Muscle of back (tissue), 11 donors: Measurements from ENCODE around the gene LHX4. TPM values are rescaled to one million over a fixed set of nuclear protein-coding genes. Genes with fewer than 3 reads are reported as not detected.
A peak's percentile ranks its signal among the peaks of the same experiment; 100 is the strongest.

Source experiments
- DNase-seq, 3 donors: peaks; one replicate each; pipeline versions ENCODE4 v3.0.0 to v3.0.0-alpha.2; 2013
- polyA plus RNA-seq, 10 donors: library from polyadenylated mRNA; unstranded; fragments of 120-200 nt; gene quantifications; one replicate each; pipeline ENCODE4 v1.2.1, GENCODE V29; 2013; ENCODE audit not compliant: insufficient read length in 10 of 10

LHX4 gene
- polyA plus RNA-seq, 10 donors, result 0.47 to 2.3 (median 1.2) TPM

GRCh38 chr1:180225403-180225802, 4.7 kb upstream of the LHX4 start:
- no peak for DNase-seq

GRCh38 chr1:180227861-180228647, 2.0 kb upstream of the LHX4 start:
- peak in 1 of 3 donors; percentile 43 for DNase-seq

GRCh38 chr1:180228648-180229482, 1.2 kb upstream of the LHX4 start:
- peak in 1 of 3 donors; percentile 58 for DNase-seq

DNA sequence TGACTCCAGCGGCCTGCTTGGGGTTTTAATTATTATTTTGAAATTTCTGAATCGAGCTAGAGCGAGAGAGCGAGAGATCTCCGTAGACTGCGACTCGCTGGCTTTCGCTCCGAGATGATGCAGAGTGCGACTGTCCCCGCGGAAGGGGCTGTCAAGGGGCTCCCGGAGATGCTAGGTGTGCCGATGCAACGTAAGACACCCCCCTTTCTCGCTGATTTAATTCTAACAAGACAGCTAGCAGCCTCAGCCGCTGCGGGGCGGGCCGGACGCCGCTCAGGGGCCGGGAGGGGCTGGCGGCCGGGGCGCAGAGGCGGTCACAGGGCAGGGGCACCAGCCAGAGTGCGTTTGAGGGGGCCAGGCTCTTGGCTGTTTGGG, 339 bp downstream of the LHX4 start:
- DNase-seq, result peak in 1 of 3 donors; percentile 39

DNA sequence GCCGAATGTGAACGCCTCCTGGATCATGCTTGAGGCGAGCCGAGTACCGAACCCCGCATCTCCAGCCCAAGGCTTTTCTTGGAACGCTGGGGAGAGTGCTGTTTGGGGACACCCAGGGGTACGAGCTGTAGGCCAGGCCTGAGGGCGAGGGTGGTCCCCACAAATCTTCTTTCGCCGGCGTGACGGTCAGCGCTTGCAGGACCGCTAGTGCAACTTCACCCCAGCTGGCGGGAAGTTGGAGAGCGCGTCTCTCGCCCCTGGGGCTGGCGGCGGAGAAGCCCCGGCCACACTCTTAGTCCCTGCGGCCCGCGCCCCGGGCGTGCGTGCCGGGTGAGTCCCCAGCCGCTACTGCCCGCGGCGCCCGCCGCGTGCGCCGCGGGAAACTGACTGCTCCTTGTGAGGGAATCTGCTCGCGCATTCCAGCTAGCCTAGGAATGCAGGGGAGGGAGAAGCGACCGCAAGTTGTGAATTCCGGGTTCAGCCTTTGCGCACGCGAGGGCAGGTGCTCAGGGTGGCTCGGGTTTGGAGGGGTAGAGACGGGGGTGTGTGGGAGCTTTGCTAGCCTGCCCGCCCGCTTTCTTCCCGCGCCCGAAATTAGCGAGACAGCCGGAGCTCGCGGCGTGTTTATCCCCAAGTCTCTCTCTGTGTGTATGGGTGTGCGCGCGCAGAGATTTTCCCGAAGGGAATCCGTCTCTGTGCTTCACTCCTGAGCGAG, 884 bp downstream of the LHX4 start:
- DNase-seq, result peak in 1 of 3 donors; percentile 65

DNA sequence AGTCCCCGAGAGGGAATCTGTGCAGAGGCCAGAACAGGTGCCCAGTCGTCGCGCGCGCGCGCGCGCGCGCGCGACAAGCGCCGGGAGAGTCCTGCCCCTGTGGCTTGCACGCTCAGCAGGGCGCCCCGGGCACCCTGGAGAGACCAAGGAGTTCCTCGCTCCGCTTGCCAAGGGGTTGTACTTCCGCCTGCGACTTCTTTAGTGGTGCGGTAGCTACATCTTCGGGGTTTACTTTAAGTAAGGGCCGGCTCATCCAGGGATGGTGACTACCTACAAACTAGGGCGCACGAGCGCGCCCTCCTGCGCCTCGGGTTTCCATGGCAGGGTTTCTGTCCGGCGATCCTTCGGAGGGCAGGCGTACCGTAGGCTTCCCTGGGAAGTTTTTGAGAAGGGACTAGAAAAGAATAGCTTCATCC, 1.4 kb downstream of the LHX4 start:
- peak in 1 of 3 donors; percentile 49 for DNase-seq

DNA sequence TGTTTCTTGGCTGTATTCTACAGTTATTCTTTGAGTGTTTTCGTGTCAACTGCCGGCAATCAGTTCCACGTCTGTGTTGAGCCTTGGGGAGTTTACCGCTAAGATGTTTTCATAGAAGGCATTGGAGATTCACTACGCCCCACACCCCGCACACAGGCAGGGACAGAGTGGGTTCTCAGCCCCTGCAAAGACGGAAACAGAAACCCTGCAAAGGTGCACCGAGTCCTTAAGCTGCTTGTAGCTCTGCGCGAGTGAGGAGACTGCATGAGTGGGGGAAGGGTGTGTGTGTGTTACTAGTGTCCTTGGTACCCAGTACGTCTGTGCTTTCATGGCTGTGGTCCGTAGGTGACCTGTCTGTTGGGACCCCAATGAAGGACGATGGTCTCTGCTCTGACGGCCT, 1.9 kb downstream of the LHX4 start:
- DNase-seq, result no peak

- peak in 1 of 3 donors; percentile 30 for DNase-seq
Measured at GRCh38 chr1:180232521-180233043, 2.5 kb downstream of the LHX4 start.

- peak in 1 of 3 donors; percentile 28 for DNase-seq
Measured at GRCh38 chr1:180233191-180234011, 3.3 kb downstream of the LHX4 start.

DNA sequence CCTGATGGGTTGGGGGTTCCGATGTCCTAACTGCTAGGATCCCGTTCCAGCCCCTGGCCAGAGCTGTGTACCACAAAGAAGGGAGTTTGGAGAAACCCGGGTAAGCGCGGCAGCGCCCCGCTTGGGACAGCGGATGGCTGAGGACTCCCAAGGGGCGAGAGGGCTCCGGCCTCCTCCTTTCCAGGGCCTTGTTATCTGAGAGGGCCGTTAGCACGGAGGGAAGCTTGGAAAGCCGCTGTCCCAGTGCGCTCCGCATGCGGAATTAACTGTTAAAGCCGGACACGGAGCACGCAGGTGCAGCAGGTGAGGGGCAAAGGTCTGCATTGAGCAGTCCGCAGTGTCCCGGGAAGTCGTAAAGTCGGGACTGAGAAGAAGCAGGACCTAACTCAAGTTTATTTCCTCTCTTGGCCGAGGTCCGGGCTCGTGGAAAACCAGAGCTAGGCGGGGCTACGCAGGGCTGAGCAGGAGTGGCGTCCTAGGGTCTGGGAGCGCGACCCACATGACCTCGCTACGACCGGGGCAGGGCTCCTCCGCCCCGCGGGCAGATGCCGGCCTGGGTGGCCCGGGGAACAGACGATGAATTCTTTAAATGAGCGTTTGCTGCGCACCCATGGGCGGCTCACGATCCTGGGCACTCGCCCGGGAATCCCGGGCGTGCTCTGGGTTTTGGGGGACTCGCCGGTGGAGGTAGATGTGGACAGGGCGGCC, 4.5 kb downstream of the LHX4 start:
- peak in 1 of 3 donors; percentile 27 for DNase-seq

DNA sequence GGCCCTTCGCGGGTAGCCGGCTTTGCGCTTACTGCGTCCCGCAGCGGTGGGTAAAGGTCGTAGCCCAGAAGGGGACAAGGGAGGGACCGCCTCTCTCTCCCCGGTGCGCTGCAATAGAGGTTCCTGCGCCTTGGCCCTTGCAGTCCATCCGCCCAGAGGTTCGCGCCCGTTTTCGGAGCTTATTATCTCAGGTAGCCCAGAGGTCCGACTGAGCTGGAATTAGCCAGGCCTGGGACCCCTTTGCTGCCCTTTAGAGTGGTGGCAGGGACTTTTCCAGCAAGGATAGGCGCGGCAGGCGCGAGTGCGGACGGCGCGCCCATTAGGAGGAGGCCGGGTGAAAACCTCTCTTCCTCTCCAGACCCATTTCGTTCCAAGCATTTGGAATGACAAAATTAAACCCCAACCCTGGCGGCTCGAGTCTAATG, 5.0 kb downstream of the LHX4 start:
- peak in 1 of 3 donors; percentile 42 for DNase-seq

DNA sequence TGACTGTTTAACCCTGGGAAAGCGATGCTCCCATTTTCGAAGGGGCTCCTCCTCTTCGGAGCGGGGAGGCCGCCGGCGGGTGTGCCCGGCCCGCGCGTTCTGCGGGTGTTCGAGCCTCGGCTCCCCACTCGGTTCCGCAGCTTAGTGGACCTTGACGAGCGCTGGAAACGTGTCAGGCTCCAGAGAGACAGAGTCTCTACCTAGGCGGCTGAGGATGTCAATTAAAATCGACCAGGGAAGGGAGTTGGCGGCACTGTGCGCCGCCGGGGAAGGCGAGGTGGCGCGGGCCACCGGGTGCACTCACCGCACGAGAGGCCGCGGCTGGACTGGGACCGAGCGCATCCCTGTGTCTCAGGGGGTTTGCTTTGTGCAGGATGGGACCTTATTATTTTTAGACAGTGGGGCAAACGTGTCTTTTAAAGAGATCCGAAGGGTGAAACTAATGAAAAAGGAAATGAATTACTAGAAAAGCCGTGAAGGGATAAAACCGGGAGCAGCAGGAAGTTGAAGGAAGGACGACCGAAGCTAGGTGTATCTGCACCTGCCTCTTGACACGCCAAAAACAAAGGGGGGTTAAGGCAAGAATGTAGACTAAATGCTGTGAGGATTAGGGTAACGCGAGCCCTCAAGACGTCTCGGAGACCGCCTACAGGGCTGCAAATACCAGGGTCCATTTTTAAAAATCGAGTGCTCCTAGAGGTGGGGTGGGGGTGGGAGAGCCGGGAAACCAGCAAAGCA, 5.6 kb downstream of the LHX4 start:
- DNase-seq, result peak in 1 of 3 donors; percentile 26

- DNase-seq, result no peak
Measured at GRCh38 chr1:180236698-180237509, 6.8 kb downstream of the LHX4 start.

GRCh38 chr1:180237869-180238476, 7.9 kb downstream of the LHX4 start:
- peak in 1 of 3 donors; percentile 32 for DNase-seq

DNA sequence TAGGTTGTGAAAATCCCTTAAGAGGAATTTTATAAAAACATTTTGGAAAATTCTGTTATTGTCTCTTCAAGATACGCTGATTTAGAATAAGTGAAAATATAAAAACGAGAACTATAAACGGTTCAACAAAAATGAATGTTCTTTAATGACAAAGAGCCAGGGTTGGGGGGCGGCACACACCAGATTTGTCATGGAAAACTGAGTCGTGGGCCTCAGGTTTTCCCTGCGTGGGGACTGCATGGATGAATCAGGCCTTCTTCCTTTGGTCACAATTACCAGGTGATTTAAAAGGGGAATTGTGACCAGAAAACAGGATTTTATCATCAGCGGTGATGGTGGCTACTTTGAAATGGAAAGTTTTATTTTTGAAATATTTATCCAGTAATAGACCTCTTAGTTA, 8.6 kb downstream of the LHX4 start:
- no peak for DNase-seq

DNA sequence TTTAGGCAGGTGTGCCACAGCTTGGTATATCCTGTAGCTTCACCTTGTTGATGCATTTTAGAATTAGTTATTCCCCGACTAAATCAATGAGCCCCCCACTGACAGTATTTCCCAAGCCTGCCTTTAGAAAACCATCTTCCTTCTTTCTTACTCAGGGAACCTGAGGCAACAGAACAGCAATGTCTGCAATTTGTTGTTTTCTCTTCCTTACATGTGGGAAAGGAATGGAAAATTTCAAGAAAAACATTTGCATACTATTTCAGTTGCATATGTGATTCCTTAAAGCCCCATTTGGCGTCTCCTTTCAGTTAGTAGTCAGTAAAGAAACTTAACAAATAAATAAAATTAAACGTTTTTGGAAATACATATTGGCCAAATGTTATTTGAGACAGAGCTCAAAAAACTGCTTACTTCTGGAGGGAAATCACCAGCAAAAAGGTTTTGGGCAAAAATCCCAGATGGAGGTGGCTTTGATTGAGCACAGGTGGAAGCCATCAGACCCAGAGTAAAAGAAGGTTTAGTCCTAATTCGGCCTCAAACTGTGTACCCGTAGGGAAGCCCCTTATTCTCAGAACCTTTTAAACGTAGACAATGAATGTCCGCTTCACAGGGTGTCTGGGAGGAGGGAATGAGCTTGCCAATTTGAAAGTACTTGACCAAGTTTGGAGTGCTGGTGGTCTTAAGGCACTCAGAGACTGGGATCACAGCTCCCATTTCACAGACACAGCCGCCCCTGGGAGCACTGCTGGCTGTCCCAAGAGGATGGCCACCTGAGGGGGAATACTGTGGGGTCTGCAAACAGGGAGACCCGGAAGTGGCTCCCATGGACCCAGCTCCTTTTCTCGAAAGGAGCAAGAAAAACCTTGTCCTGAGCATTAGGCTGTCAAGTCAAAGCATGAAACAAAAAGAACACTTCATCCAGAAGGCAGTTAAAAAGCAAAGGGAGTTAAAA, 9.4 kb downstream of the LHX4 start:
- DNase-seq, result no peak
